ENCODE data around the gene RIC1. TPM values are rescaled to one million over a fixed set of nuclear protein-coding genes. Genes with fewer than 3 reads are reported as not detected.

RIC1 gene
- total and polyA plus RNA-seq, 2 of the 4 experiments (the other 2 are of a cell fraction), result 28.8 to 76.9 TPM

- in situ Hi-C loops (cut with MboI; ENCODE audit: low sequenced_read_pairs), result no loop called here
- Histone ChIP-seq H4K91ac (ENCODE audit: insufficient read depth, low read depth, low read length) (no peak overlapping the region), H3K4me1 (ENCODE audit: control insufficient read depth, insufficient read depth, low read length) (peaks cover 5% of the 10 kb centered on the region; the same call in 1 of the 2 replicates), H3K9me1 (ENCODE audit: insufficient read depth, low read length) (peaks cover 8% of the 10 kb centered on the region; the same call in 1 of the 2 replicates), H4K8ac (ENCODE audit: low read depth in 2 of 2, low read length in 2 of 2) (no peak overlapping the region), H2BK15ac (ENCODE audit: low read depth, low read length) (no peak overlapping the region), H2BK120ac (ENCODE audit: low read depth, low read length) (no peak overlapping the region), H3K4me3 (ENCODE audit: insufficient read depth, low read depth, low read length) (no peak overlapping the region), H4K5ac (ENCODE audit: low read depth, low read length) (no peak overlapping the region), H3K56ac (ENCODE audit: extremely low read depth, insufficient read depth, low read length) (no peak overlapping the region), H3K79me1 (ENCODE audit: low read depth in 1 of 2, low read length in 2 of 2) (peaks cover 0 to 5% of the 10 kb centered on the region in 2 experiments; a peak in 1 of 4 replicates), H3K23ac (ENCODE audit: low read depth, low read length) (no peak overlapping the region), H3K18ac (ENCODE audit: low read depth, low read length) (no peak overlapping the region), H3K4ac (ENCODE audit: low read depth, low read length) (no peak overlapping the region), H3K36me3 (ENCODE audit: control insufficient read depth, insufficient read depth, low read length) (peaks cover 1% of the 10 kb centered on the region), H3K9me3 (ENCODE audit: control insufficient read depth, insufficient read depth, low read length) (no peaks in the 10 kb centered on the region), H3K27ac (ENCODE audit: insufficient read depth, low read length) (no peak overlapping the region), H2AK9ac (replicated peaks; ENCODE audit: low read depth, low read length, poor library complexity) (no peak overlapping the region), H2AFZ (replicated peaks; ENCODE audit: low read length, poor library complexity) (no peak overlapping the region), H2BK20ac (ENCODE audit: low read depth, low read length) (no peak overlapping the region), H3K9ac (ENCODE audit: low read depth, low read length) (no peak overlapping the region), H2BK5ac (ENCODE audit: low read depth, low read length, poor library complexity, severe bottlenecking) (no peak overlapping the region), H3K27me3 (ENCODE audit: control insufficient read depth, insufficient read depth, low read length) (no peaks in the 10 kb centered on the region), H4K20me1 (ENCODE audit: insufficient read depth, low read length) (no peaks in the 10 kb centered on the region), H3K4me2 (ENCODE audit: low read depth, low read length) (no peak overlapping the region), H3K14ac (replicated peaks; ENCODE audit: low read depth, low read length) (no peak overlapping the region), H2AK5ac (ENCODE audit: low read depth, low read length) (no peak overlapping the region)
- ATAC-seq (ENCODE audit: low read depth) (no peak), DNase-seq (no peak)
- dilution Hi-C loops (cut with HindIII; ENCODE audit: low sequenced_read_pairs, unreplicated experiment), result no loop called here
- POLR2A ChIA-PET (ENCODE audit: unreplicated experiment), result no interaction called here
- intact Hi-C loops (cut with micrococcal nuclease), result loop anchor here (10.0 kb wide), 1 partner anchor 514 kb away; no protein-coding TSS in a partner anchor
- WGBS, 2 experiments (ENCODE audit: extremely low coverage in 2 of 2, insufficient read length in 1 of 2), result no CpG with 5 or more reads among the region's 1 CpG
- no TSS peak for BruUV-seq (replicated peaks)
- TF ChIP-seq FOS (IDR thresholded peaks at IDR 0.05; ENCODE audit: low read depth, low read length), result no peak
- TF ChIP-seq BHLHE40 (IDR thresholded peaks at IDR 0.05; ENCODE audit: low read depth, low read length), result no peak
- no peak for TF ChIP-seq USF2 (IDR thresholded peaks at IDR 0.05; ENCODE audit: low read depth, low read length)
- TF ChIP-seq RCOR1 (IDR thresholded peaks at IDR 0.05; ENCODE audit: insufficient replicate concordance, low read length), result no peak
- no peak for TF ChIP-seq POLR2A (IDR thresholded peaks at IDR 0.05; ENCODE audit: low read depth, low read length)
- TF ChIP-seq RAD21 (IDR thresholded peaks at IDR 0.05; ENCODE audit: low read length), result no peak
- no peak for TF ChIP-seq MAFK (IDR thresholded peaks at IDR 0.05; ENCODE audit: low read depth, low read length)
- no peak for TF ChIP-seq CEBPB (IDR thresholded peaks at IDR 0.05; ENCODE audit: low read depth, low read length)
- CTCF ChIA-PET, result no interaction called here
These were observed 162.0 kb downstream of the RIC1 start for GRCh38 chr9:5790923-5791322.
